NCI-H2196 treated with DMSO at 0.1 percent for 48 hours (cell line): ENCODE data around the gene GAMT.
"Not testable (repeated sequence)": the region's sequence is repeated elsewhere in the genome, so short reads cannot be mapped to it uniquely, and the experiment has no call there.

ENCODE experiments used
- DNase-seq: peaks from one replicate; lab custom pipeline; 2025; ENCODE audit not compliant: unreplicated experiment; lab: John Stamatoyannopoulos, UW

The GAMT gene

DNA sequence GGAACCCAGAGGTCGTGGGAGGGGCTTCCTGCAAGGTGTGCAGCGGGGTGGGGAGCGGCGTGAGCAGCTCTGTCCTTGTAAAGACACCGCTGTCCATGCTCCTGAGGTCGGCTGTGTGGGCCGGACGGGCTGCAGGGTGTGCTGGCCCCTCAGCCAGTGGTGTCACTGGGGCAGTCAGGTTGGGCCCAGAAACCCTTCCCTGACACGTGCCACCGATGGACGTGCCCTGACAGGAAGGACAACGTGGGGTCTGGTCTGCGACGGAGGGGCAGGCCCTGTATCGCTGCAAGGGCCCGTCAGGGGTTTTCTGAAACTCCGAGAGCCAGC lies 32.7 kb upstream of the GAMT start:
- no peak for DNase-seq

DNA sequence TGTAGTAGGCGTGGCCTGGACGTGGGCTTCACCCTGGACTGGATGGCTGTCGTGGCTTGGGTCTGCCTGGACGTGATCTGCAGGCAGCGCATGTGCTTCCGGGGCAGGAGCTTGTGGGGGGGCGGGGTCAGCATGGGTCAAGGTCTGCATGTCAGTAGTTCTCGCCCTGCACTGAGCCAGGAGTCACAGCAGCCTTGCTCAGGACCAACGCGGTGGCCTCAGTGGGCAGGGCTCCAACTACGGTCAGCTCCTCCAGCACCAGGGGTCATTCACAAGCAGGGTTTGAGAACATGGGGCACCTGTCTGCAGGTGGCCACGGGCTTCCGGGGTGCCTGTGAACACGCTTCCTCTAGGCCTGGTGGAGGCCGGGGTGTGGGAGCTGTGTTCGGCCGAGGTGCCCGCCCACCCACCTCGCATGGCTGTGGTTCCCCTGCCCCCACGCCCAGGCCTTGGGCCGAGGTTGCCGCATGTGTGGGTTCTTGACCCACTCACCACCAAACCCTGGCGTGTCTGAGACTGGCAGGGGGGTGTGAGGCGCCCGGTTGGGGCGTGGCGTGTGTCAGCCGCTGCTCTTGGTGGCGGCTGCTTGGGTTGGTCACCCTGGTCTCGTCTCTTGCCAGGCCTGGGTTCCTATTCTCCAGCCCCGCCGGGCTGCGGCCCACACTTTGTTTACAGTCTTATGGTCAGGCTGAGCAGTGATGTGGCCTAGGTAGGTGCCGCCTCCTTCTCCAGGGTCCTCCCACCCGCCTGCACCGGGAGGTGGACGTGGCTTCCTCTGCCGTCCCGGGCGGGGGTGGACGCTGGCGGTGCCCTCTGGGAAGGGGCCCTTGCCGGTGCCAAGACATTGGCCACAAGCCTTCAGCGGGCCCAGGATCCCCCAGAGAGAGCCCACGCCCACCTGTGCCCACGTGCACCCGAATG lies 32.0 kb upstream of the GAMT start:
- no peak for DNase-seq

DNA sequence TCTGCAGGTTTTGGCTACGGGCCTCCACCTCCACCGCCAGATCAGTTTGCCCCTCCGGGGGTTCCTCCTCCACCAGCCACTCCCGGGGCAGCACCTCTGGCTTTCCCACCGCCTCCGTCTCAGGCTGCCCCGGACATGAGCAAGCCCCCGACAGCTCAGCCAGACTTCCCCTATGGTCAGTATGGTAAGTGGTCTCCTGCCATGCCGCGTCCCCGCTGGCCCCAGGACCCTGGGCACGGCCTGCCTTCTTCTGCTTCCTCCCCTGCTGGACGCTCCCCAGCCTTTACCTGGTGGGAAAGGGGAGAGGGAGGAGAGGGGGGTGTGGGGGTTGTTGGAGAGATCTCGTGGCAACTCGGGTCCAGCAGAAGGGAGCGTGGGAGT lies 31.2 kb upstream of the GAMT start:
- DNase-seq = no peak

DNA sequence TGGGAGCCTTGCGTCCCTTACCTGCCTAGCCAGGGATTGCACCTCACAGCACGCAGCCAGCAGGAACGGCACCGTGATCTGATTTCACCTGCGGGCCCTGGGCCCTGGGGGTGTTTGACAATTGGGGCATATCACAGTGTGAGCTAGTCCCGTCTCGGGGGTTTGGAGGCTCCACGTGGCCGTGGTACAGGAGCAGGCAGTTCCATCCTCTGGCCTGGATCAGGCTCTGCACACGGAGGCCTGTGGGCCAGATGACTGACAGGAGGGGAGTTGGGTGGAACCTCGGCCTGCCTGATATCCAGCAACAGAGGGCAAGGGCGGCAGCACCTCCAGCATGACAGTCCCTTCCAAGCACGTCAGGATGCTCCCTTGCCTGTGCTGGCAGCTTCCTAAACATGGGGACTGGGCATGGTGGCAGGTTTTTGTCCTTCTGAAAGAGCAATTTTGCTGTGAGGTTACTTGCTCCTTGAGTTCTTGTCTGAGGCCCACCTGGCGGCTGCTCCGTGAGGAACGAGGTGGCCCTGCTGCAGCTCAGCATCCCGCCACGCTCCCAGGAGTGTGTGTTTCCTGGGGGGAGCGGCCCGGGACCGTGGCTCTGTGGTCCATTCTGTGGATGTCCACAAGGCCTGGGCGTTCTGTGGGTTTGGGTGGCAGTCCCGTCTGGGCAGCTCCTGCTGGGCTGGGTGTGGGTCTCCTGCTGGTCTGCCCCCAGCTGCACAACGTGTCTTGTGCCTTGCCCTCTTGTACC lies 30.6 kb upstream of the GAMT start:
- no peak for DNase-seq

DNA sequence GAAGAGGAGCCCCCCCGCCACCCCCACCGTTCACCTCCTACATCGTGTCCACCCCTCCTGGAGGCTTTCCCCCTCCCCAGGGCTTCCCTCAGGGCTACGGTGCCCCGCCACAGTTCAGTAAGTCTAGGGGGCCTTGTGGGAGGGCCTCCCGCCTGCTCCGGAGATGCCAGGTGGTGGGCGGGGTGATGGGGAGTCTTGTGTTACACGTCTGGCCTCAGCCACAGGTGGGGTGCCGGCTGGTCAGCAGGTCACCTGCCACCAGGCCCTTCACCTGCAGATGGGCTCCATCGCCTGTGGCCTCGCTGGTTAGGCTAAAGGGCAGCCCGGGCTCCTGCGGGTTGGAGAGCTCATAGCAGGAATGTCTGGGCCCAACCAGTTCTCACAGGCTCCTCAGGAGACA lies 28.9 kb upstream of the GAMT start:
- DNase-seq = no peak

DNA sequence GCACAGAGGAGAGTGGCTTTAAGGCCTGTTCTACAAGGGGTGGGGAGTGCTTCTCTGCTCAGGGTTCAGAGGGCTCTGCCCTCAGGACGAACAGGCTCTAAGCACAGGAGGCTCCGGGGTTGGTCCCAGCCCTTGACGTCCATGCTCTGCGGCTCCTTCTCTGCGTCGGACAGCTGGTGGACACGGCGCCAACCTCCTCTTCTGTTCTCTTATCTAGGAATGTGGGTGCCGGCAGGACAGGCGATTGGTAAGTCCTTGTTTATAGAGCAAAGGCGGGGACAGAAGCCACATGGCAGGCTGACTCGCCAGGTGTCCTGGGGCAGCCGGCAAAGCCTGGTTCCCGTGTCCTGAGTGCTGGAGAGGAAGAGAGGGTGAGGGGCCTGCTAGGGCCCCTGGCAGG lies 28.4 kb upstream of the GAMT start:
- DNase-seq = no peak

DNA sequence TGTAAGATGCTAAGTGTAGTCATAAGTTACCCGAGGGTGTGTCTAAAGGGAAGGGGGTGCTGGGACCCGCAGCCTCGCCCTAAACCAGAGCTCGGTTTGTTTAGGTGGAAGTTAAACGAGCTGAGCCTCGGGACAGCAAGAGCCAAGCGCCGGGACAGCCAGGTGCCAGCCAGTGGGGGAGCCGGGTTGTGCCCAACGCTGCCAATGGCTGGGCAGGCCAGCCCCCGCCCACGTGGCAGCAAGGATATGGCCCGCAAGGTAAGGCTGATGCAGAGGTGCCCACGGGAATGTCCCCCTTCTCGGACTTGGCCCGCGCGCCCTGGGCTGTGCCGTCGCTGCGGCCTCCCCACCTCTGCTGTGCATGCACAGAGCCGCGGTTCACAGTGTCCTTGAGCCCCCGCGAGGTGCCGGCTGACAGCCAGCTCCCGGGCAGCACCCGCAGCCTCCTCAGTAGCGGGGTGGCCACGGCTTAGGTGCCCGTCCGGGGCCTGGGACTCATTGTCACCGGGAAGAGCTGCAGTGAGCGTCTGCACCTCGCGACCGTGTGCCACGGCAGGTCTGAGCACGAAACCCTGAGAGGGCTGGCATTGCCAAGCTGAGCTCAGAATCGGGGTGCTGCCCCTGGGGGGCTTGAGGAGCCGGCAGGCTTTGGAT lies 27.5 kb upstream of the GAMT start:
- no peak for DNase-seq

DNA sequence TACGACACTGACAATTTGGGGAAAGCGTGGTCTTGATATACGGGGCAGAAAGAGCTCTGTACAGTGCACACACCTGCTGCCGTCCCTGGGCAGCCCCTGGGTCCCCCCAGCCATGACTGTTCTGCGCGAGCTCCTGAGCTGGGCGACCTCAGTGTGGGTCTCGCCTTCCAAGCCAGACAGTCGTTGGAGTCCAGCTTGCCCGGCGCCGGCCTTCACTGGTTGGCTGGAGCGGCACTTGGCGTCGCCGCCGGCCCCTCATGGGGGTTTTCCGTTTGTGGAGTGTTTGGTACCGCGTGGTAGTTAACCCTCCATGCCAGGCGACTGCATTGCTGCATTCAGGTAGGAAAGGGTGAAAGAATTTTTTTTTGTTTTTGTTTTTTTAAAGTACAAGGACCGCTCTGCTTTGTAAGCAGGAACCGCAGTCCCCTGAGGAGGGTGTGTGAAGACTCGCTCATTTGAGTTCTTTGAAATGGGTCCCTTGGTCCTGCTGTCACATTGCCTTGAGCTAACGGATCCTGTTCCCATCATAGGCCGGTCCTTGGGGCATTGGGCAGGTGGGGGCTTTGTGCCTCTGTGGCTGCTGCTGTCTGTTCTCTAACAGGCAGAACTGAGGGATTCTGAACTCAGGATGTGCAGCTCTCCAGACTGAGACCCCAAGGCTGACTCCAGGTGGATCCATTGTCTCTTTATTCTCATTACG lies 26.0 kb upstream of the GAMT start:
- DNase-seq = no peak

DNA sequence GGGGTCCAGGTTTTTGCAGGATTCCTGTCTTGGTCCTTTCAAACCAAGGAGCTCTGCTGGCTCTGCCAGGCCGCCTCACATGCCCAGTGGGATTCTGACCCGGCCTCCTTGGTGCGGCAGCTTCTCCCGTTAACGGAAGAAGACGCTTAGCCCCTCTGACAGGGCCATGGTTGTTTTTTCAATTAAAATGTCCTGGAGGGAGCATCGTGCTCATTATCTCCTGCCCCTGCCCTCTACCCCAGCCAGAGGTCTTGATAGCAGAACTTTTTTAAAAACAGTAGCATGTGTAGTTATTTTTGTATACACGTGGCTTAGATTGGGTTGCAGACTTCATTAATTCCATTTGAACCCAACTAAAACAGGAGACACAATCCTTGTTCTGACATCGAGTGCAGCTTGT lies 25.4 kb upstream of the GAMT start:
- DNase-seq = no peak

DNA sequence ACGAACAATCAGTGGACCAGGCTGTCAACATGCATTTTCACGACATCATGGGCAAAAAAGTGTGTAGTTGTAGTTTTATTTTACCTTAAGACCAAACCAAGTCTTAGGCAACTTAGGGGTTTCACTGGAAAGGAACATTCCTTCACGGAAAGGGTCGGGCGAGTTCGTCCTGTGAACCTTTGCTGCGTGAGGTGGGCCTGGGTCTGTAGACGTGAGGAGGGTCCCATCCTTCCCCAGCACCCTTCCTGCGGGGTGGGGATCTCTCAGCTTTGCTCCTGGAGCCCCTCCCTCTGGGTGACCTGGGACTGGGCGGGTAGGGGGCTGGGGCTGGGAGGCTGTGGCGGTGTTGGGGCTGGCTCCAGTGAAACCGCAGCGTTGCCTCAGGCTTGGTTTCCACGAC lies 24.6 kb upstream of the GAMT start:
- no peak for DNase-seq

DNA sequence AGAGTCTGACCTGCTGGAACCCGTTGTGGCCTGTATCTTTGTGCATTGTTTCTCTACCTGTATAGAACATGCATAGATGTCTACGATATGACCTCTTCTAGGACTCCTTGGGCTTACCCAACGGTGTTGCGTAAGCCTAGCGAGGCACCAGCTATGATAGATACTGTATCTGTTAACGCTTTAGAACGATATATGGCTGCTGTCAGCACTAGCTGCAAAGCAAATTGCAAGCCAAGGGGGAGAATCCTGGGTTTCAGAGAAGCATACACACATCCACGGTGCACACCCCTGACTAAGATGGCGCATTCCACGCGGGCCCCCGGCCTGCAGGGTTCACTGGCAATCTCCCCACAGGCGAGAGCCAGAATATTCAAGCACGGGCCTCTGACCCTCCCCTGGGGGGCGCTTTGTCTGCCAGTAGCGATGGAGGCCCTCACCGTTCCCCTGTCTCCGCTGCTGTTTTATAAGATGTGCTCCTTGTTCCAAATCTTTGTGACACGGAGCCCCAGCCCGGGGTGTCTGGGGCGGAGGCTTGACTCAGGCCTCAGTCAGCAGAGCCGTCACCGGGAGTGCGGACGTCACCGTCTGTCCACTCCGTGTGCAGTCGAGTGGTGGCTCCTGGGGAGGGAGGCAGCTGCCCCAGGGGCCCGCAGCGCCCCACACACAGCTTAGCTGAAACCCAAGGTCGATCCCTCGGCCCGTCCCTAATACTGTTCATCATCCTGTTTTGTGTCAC lies 23.9 kb upstream of the GAMT start:
- DNase-seq = no peak

DNA sequence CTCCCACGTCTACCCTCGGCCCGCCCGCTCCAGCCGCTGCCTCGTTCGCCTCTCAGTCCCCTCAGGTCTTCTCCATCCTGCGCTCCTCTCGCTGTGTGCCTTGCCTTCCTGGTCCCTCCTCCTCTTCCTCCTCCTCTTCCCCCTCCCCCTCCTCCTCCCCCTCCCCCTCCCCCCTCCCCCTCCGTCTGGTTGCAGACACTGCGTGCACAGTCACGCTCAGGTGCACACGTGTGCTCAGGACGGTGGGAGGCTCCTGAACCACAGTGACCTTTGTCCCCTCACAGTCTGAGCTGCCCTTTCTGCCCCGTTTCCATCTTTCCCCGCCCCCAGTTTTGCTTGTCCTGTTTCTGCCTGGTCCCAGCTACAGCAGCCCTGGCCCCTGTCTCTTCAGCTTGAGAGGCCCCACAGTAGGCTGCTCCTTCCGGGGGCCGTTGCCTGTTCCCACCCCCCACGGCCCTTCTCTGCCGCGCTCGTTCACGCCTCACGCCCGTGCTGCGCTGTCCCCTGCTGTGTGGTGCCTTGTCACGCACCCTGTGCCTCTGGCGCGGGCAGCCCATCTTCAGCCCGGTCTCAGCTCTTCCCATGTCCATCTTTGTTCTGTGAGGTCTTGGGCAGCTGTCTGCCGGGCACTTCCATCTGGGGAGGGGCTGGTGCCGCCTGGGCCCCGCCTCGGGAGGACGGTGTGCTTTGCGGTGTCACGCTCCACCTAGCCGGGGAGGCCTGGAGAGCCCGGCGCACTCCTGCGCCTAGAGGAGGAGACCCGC lies 23.0 kb upstream of the GAMT start:
- no peak for DNase-seq

DNA sequence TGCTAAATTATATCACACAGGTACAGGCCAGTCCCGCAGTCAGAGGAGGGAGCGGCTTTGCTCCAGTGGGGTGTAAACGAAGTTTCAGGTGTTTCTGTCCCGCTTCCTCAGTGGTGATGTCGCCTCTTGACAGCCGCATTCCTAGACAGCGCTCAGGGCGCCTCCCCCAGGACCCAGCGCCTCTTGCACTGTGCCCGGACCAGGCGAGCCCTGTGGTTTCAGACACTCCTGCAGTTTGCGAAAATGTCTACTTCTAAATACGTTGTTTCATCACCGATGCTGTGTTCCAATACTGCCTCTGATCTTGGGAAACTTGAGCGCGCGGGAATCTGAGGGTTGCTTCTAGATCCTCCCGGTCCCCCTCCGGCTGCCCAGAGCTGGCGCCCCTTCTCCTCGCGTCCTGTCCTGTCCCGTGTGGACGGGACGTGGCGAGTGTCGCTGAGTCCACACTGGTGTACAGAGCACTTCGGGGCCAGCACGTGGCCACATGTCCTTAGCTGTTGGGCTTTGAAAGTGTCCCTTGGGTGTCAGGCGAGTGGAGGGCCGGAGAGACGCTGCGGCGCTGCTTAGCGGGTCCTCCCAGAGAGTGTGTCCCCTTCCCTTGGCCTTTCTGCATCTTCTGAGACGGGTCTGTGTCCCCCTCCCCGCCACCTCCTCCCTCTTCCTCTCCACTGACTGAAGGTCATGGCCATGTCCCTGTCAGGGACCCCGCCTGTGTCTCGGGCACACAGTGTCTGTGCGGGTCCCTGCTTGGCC lies 22.3 kb upstream of the GAMT start:
- DNase-seq = no peak

DNA sequence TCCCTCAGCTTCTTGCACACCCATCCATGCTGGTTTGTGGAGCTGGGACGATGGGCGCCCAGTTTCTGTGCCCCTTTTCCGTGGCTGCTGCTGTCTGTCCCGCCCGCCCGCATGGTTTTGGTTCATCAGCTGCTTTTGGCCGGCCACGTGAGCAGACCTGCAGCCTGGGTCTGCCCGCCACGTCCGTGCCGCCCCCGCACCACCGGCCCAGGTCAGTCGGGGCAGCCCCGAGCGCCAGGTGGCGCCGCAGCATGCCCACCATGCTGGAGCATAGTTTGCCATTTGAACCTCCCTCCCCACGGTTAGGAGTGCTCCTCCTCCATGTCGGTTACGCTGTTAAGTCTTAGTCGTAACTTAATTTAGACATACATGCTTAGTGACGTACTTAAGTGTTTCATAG lies 21.6 kb upstream of the GAMT start:
- no peak for DNase-seq

DNA sequence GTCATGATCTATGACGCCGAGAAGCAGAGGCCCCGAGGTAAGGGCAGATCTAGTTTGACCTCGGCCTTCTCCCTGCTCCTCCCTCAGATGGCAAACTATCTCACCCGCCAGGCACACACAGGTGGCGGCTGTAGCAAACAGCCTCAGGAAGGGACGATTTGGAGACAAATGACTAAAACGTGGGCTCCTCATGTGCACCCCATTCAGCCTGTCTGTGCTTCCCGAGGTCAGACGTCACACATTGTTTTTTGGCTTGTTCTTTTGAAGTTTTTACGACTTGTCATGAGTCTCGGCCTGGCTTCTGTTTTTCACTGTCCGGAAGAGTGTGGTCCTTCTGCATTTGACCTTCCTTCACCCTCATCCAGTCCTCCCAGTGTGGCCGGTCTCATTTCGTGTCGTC lies 21.0 kb upstream of the GAMT start:
- DNase-seq = no peak

DNA sequence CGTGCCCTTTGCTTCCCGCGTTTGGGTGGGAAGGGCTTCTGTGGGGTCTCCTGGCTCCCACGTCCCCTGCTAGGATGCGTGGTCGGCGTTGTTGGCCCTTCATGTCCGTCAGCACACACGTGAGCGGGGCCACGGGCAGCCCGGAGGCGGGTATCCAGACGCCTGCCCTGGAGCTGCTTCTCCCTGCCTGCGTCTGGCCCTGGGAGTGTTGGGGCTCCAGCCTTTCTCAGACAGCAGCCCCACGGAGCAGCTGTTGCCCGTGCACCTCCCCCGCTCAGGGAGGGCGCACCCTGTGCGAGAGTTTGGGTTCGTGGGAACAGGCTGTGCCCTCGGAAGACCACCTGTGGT lies 20.6 kb upstream of the GAMT start:
- DNase-seq = no peak

DNA sequence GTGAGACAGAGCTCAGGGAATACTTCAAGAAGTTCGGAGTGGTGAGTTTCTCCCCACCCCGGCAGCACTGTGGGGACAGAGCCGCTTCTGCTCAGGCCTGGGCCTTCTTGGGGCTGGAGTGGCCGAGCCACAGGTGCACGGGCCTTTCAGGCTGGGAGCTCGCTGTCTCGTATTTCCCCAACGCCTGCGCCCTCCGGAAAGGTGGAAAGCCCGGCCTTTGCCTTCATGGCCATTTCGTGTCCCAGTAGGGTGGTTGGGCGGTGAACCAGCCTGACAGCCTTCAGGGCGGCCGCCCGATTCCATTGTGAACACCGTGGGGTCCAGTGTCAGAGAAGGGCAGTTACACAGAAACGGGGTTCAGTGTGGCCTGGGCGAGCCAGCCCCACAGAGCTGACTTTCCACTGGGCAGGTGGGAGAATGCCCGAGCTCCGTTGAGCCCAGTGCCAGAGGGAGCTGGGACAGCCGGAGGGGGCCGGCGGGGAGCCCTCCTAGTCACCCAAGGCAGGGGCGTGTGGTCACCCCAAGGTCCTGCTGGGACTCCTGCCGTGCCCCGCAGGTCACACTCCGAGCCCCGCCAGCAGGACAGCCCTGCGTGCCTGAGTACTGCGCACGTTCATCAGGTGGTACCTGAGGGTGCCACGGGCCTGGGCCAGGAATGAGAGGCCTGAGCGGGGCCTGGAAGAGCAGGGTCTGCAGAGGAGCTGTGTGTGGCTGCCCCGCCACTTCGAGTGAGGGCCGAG lies 20.0 kb upstream of the GAMT start:
- DNase-seq = no peak

DNA sequence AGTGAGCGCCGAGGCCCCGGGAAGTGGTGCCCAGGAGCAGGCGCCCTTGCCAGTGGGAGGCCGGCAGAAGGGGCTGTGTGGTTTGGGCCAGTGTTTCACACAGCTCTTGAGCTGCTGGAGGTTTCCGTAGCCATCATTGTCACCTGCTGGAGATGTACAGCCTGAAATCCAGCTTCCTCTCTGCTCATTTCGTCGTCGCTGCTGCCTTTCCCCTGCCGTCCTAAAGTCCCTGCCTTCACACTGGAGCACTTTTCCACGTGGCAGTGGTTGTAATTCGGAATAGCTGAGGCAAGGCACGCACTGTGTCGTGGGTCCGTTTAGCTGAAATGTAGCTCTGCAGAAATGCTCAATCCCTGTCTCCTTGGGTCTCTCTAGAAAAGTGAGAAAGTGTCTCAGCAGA lies 19.2 kb upstream of the GAMT start:
- no peak for DNase-seq

DNA sequence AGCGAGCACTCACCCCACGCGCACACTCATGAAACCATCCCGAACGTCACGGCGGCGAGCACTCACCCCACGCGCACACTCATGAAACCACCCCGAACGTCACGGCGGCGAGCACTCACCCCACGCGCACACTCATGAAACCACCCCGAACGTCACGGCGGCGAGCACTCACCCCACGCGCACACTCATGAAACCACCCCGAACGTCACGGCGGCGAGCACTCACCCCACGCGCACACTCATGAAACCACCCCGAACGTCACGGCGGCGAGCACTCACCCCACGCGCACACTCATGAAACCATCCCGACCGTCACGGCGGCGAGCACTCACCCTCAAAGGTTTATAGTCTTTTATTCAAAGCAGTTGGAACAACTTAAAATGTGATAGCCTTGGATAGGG lies 18.7 kb upstream of the GAMT start:
- DNase-seq = not testable (repeated sequence)
